Glutamatergic neuron (in vitro differentiated cells): ENCODE measurements around the gene ZNF740. TPM values are rescaled to one million over a fixed set of nuclear protein-coding genes. Genes with fewer than 3 reads are reported as not detected.
A peak's percentile ranks its signal among the peaks of the same experiment; 100 is the strongest.

Source experiments
- DNase-seq: peaks from one replicate; pipeline ENCODE4 v3.0.0; 2022
- H3K27ac Mint-ChIP-seq: one replicate; pipeline ENCODE4 v1.8.0; 2020; ENCODE audit warnings: mild to moderate bottlenecking, mixed read lengths, inconsistent platforms; ENCODE audit not compliant: unreplicated experiment
- H3K27me3 Mint-ChIP-seq: one replicate; pipeline ENCODE4 v1.8.0; 2020; ENCODE audit warnings: mild to moderate bottlenecking, moderate library complexity, mixed read lengths, inconsistent platforms; ENCODE audit not compliant: unreplicated experiment
- H3K36me3 Mint-ChIP-seq: one replicate; pipeline ENCODE4 v1.8.0; 2020; ENCODE audit warnings: mild to moderate bottlenecking, mixed read lengths, inconsistent platforms; ENCODE audit not compliant: unreplicated experiment
- H3K4me1 Mint-ChIP-seq: one replicate; pipeline ENCODE4 v1.8.0; 2020; ENCODE audit warnings: mild to moderate bottlenecking, low read depth, mixed read lengths, inconsistent platforms; ENCODE audit not compliant: unreplicated experiment
- H3K4me3 Mint-ChIP-seq: one replicate; pipeline ENCODE4 v1.8.0; 2020; ENCODE audit warnings: mild to moderate bottlenecking, mixed read lengths, inconsistent platforms; ENCODE audit not compliant: unreplicated experiment
- H3K9me3 Mint-ChIP-seq: one replicate; pipeline ENCODE4 v1.8.0; 2020; ENCODE audit warnings: mild to moderate bottlenecking, moderate library complexity, mixed read lengths, inconsistent platforms; ENCODE audit not compliant: unreplicated experiment
- total RNA-seq: library from RNA; stranded (reverse); fragmentation: NEBNext Ultra II Directional; extraction: Animal tissue kit (Norgen Biotek cat#: 25700); gene quantifications from one replicate; pipeline ENCODE4 v1.2.1, GENCODE V29; 2021; ENCODE audit not compliant: unreplicated experiment
- TF ChIP-seq, protein P1 (sequence below): fragments of 200-600 bp; sonication (generic); IDR thresholded peaks from one replicate; pipeline ENCODE4 v1.5.0; 2021; ENCODE audit not compliant: partially characterized antibody, unreplicated experiment

Gene ZNF740
- total RNA-seq, 1 donor from 2014 or later: 38.2 TPM

GRCh38 chr12:53234271-53234914 lies 53.9 kb downstream of the ZNF740 start:
- Mint-ChIP-seq H3K4me1 (peaks cover 20% of the 10 kb centered on the region), H3K27me3 (peaks cover 14% of the 10 kb centered on the region), H3K27ac (peak overlapping the region; percentile 75), H3K36me3 (no peaks in the 10 kb centered on the region), H3K4me3 (peak overlapping the region; percentile 71), H3K9me3 (peaks cover 2% of the 10 kb centered on the region)
- DNase-seq: peak; percentile 66
- TF ChIP-seq, protein P1, sequence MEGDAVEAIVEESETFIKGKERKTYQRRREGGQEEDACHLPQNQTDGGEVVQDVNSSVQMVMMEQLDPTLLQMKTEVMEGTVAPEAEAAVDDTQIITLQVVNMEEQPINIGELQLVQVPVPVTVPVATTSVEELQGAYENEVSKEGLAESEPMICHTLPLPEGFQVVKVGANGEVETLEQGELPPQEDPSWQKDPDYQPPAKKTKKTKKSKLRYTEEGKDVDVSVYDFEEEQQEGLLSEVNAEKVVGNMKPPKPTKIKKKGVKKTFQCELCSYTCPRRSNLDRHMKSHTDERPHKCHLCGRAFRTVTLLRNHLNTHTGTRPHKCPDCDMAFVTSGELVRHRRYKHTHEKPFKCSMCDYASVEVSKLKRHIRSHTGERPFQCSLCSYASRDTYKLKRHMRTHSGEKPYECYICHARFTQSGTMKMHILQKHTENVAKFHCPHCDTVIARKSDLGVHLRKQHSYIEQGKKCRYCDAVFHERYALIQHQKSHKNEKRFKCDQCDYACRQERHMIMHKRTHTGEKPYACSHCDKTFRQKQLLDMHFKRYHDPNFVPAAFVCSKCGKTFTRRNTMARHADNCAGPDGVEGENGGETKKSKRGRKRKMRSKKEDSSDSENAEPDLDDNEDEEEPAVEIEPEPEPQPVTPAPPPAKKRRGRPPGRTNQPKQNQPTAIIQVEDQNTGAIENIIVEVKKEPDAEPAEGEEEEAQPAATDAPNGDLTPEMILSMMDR: no peak

- Mint-ChIP-seq H3K27me3 (peaks cover 12% of the 10 kb centered on the region), H3K4me1 (peaks cover 20% of the 10 kb centered on the region), H3K36me3 (no peaks in the 10 kb centered on the region), H3K4me3 (no peak overlapping the region), H3K27ac (no peak overlapping the region), H3K9me3 (no peaks in the 10 kb centered on the region)
- TF ChIP-seq, protein P1: no peak
- DNase-seq: no peak
These were observed 54.6 kb downstream of the ZNF740 start for GRCh38 chr12:53235164-53235563.

- H3K4me1 Mint-ChIP-seq: peaks cover 20% of the 10 kb centered on the region
These were observed 55.4 kb downstream of the ZNF740 start for GRCh38 chr12:53235742-53236442.

DNA sequence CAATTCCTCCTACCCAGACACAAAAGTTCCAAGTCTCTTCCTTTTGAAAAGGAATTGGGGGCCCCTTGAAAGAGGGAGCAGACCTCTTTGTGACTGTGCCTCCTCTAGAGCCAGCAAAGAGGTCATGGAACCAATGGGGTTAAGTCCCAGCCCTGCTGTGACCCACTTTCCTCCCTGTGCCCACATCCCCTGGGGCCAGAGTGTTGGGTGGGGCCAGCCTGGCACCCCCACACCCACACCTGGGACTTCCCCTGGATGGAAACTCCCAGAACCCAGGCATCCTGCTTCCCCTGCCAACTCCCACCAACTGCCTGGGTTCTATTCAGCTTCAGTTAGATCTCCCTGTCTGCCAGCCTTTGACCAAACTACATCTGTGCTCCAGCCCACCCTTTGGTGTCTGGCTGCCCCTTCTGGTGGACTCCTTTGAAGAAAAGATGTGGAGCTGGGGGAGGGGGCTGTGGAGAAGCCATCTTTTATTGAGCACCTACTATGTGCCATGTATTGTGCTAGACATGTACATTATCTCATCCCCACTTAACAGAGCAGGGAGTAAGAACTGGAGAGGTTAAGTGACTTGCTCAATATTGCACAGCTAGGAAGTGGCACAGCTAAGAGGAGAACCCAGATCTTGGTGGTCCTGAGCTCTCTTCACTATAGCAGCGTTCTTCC lies 56.1 kb downstream of the ZNF740 start:
- no peak for DNase-seq

More at GRCh38 chr12:53235742-53236442, 55.4 kb downstream of the ZNF740 start:
- no peaks in the 10 kb centered on the region for H3K36me3 Mint-ChIP-seq
- peaks cover 11% of the 10 kb centered on the region for H3K27me3 Mint-ChIP-seq
- H3K4me3 Mint-ChIP-seq: no peak overlapping the region
- no peak overlapping the region for H3K27ac Mint-ChIP-seq
- no peak for DNase-seq
- TF ChIP-seq, protein P1: no peak
- no peaks in the 10 kb centered on the region for H3K9me3 Mint-ChIP-seq

More for the DNA sequence above, 56.1 kb downstream of the ZNF740 start:
- Mint-ChIP-seq H3K4me1 (peaks cover 20% of the 10 kb centered on the region), H3K27ac (no peak overlapping the region), H3K36me3 (no peaks in the 10 kb centered on the region), H3K27me3 (peaks cover 7% of the 10 kb centered on the region), H3K4me3 (no peak overlapping the region), H3K9me3 (no peaks in the 10 kb centered on the region)
- TF ChIP-seq, protein P1: no peak
